GM23338 (cell line): ENCODE results near the gene SCAPER. TPM values are rescaled to one million over a fixed set of nuclear protein-coding genes. Genes with fewer than 3 reads are reported as not detected.

Experiments used
- ATAC-seq: fragments of 200-7000 bp; cut with Tn5 transposase; 3 replicates; pipeline ENCODE4 v1.9.1; 2020
- DNase-seq: peaks from one replicate; pipeline ENCODE4 v3.0.0-alpha.2; 2015; ENCODE audit warnings: low spot score
- H2AFZ ChIP-seq: fragments of 200-600 bp; sonication (generic); 2 replicates; pipeline ENCODE4 v1.8.0; 2016; ENCODE audit warnings: antibody characterized with exemption, mild to moderate bottlenecking, moderate library complexity
- H3F3A ChIP-seq: fragments of 200-600 bp; sonication (generic); replicated peaks from 2 replicates; pipeline ENCODE4 v1.8.0; 2017; ENCODE audit warnings: antibody characterized with exemption, mixed run types, low read depth
- H3K27ac ChIP-seq: fragments of 200-600 bp; sonication (generic); 2 replicates; pipeline ENCODE4 v1.6.1; 2016; ENCODE audit warnings: low read depth
- H3K27me3 ChIP-seq: fragments of 200-600 bp; sonication (generic); 2 replicates; pipeline ENCODE4 v1.8.0; 2016; ENCODE audit warnings: mild to moderate bottlenecking, mixed run types, moderate library complexity; ENCODE audit not compliant: insufficient read depth
- H3K36me3 ChIP-seq: fragments of 200-600 bp; sonication (generic); 2 replicates; pipeline ENCODE4 v1.8.0; 2016; ENCODE audit warnings: mild to moderate bottlenecking; ENCODE audit not compliant: insufficient read depth
- H3K4me1 ChIP-seq: fragments of 200-600 bp; sonication (generic); 2 replicates; pipeline ENCODE4 v1.8.0; 2016; ENCODE audit warnings: mild to moderate bottlenecking, moderate library complexity; ENCODE audit not compliant: insufficient read depth
- H3K4me2 ChIP-seq: fragments of 200-600 bp; sonication (generic); 2 replicates; pipeline ENCODE4 v1.7.1; 2017; ENCODE audit warnings: mixed run types
- H3K4me3 ChIP-seq: fragments of 200-600 bp; sonication (generic); 2 replicates; pipeline ENCODE4 v1.6.1; 2016; ENCODE audit warnings: mixed run types
- H3K79me2 ChIP-seq: fragments of 200-600 bp; sonication (generic); replicated peaks from 2 replicates; pipeline ENCODE4 v1.8.0; 2017; ENCODE audit warnings: mild to moderate bottlenecking; ENCODE audit not compliant: insufficient read depth
- H3K9me2 ChIP-seq: fragments of 200-600 bp; sonication (generic); 2 replicates; pipeline ENCODE4 v1.8.0; 2017; ENCODE audit not compliant: insufficient read depth
- H4K20me1 ChIP-seq: fragments of 200-600 bp; sonication (generic); replicated peaks from 2 replicates; pipeline ENCODE4 v1.8.0; 2017; ENCODE audit warnings: mild to moderate bottlenecking; ENCODE audit not compliant: insufficient read depth
- H3K27ac Mint-ChIP-seq: 2 replicates; pipeline ENCODE4 v1.8.0; 2020; ENCODE audit warnings: inconsistent platforms, mild to moderate bottlenecking, moderate library complexity, mixed read lengths
- H3K27me3 Mint-ChIP-seq: 3 replicates; pipeline ENCODE4 v1.8.0; 2022; ENCODE audit warnings: low read depth, mild to moderate bottlenecking, moderate library complexity, mixed read lengths, inconsistent platforms; ENCODE audit not compliant: insufficient read depth, poor library complexity
- H3K36me3 Mint-ChIP-seq: 3 replicates; pipeline ENCODE4 v1.8.0; 2021; ENCODE audit warnings: low read depth, mild to moderate bottlenecking, inconsistent platforms, moderate library complexity, mixed read lengths
- H3K4me1 Mint-ChIP-seq: 3 replicates; pipeline ENCODE4 v1.8.0; 2020; ENCODE audit warnings: mild to moderate bottlenecking, inconsistent platforms, mixed read lengths
- H3K4me3 Mint-ChIP-seq: 3 replicates; pipeline ENCODE4 v1.8.0; 2021; ENCODE audit warnings: moderate library complexity, mild to moderate bottlenecking, inconsistent platforms, mixed read lengths
- H3K9me3 Mint-ChIP-seq: 3 replicates; pipeline ENCODE4 v1.8.0; 2020; ENCODE audit warnings: moderate library complexity, mild to moderate bottlenecking, inconsistent platforms, mixed read lengths
- CREB1 ChIP-seq: fragments of 250-450 bp; sonication (Bioruptor Pico); IDR thresholded peaks from 2 replicates; pipeline ENCODE4 v1.5.0; 2020; ENCODE audit warnings: low read depth, mild to moderate bottlenecking, moderate library complexity
- EZH2 ChIP-seq: fragments of 200-600 bp; sonication (generic); IDR thresholded peaks from one replicate; pipeline ENCODE4 v1.8.0; 2017; ENCODE audit warnings: antibody characterized with exemption, mild to moderate bottlenecking, low read depth; ENCODE audit not compliant: unreplicated experiment
- EZH2phosphoT487 ChIP-seq: fragments of 200-600 bp; sonication (generic); IDR thresholded peaks from one replicate; pipeline ENCODE4 v1.8.1; 2018; ENCODE audit warnings: antibody characterized with exemption; ENCODE audit not compliant: unreplicated experiment
- JUNB ChIP-seq: IDR thresholded peaks from one replicate; pipeline ENCODE4 v1.6.1; 2016; ENCODE audit warnings: antibody characterized with exemption; ENCODE audit not compliant: unreplicated experiment
- NANOG ChIP-seq: IDR thresholded peaks from 2 replicates; pipeline ENCODE4 v1.6.1; 2016; ENCODE audit warnings: antibody characterized with exemption, borderline replicate concordance
- STAT1 ChIP-seq: IDR thresholded peaks from one replicate; pipeline ENCODE4 v1.6.1; 2016; ENCODE audit warnings: antibody characterized with exemption; ENCODE audit not compliant: unreplicated experiment
- ZNF331 ChIP-seq: fragments of 250-450 bp; sonication (Bioruptor Pico); IDR thresholded peaks from 2 replicates; pipeline ENCODE4 v1.5.0; 2020; ENCODE audit warnings: low read depth, mild to moderate bottlenecking, moderate library complexity
- ZNF462 ChIP-seq: fragments of 250-450 bp; sonication (Bioruptor Pico); IDR thresholded peaks from 2 replicates; pipeline ENCODE4 v1.5.0; 2020; ENCODE audit warnings: mild to moderate bottlenecking, moderate library complexity
- polyA plus RNA-seq: library from polyadenylated mRNA; unstranded; fragments of >200 nt; fragmentation: Nextera tagmentation; extraction: Ambion mirVana; gene quantifications from 2 replicates; pipeline ENCODE4 v1.2.1, GENCODE V29; 2016
- total RNA-seq: library from RNA; depleted of rRNA; stranded (reverse); fragments of >200 nt; shearing (Covaris generic); gene quantifications from 2 replicates; pipeline ENCODE4 v1.2.3, GENCODE V29; 2014

Gene SCAPER
- total and polyA plus RNA-seq, 2 experiments from 2014 or later: 9.1 to 17.6 TPM

- no peak for TF ChIP-seq ZNF462 (CRISPR knock-in tag)
Measured at GRCh38 chr15:76321602-76322001, 583.5 kb downstream of the SCAPER start (continued).

- H3K27ac Mint-ChIP-seq: no peak overlapping the region
- no peaks in the 10 kb centered on the region for H3K36me3 Mint-ChIP-seq
- ATAC-seq (no peak; the same call in 2 of the 3 replicates), DNase-seq (no peak)
- H3K27me3 Mint-ChIP-seq: peaks cover 2% of the 10 kb centered on the region
- Histone ChIP-seq H3K36me3 (no peaks in the 10 kb centered on the region), H3K27me3 (no peaks in the 10 kb centered on the region), H3K4me1 (no peaks in the 10 kb centered on the region), H4K20me1 (no peaks in the 10 kb centered on the region), H3K4me3 (no peak overlapping the region), H3K79me2 (no peaks in the 10 kb centered on the region), H3F3A (no peaks in the 10 kb centered on the region), H3K9me2 (no peaks in the 10 kb centered on the region), H2AFZ (peak overlapping the region; percentile 83; the same call in 1 of the 2 replicates), H3K27ac (no peak overlapping the region), H3K4me2 (no peak overlapping the region)
- TF ChIP-seq EZH2 (no peak), JUNB (no peak), CREB1 (no peak), STAT1 (no peak)
- no peaks in the 10 kb centered on the region for H3K9me3 Mint-ChIP-seq
- H3K4me1 Mint-ChIP-seq: peaks cover 3% of the 10 kb centered on the region; the same call in 2 of the 3 replicates
- no peak overlapping the region for H3K4me3 Mint-ChIP-seq
Measured at GRCh38 chr15:76321171-76321570, 584.0 kb downstream of the SCAPER start.

GRCh38 chr15:76320012-76320411, 585.1 kb downstream of the SCAPER start:
- ATAC-seq: no peak
- Histone ChIP-seq H3K9me2 (no peaks in the 10 kb centered on the region), H3K4me2 (no peak overlapping the region), H3K79me2 (no peaks in the 10 kb centered on the region), H3F3A (no peaks in the 10 kb centered on the region), H3K4me3 (no peak overlapping the region), H3K36me3 (no peaks in the 10 kb centered on the region), H3K27me3 (no peaks in the 10 kb centered on the region), H3K27ac (no peak overlapping the region), H3K4me1 (no peaks in the 10 kb centered on the region), H2AFZ (no peak overlapping the region), H4K20me1 (no peaks in the 10 kb centered on the region)
- no peak overlapping the region for H3K27ac Mint-ChIP-seq
- DNase-seq: no peak
- no peak overlapping the region for H3K4me3 Mint-ChIP-seq
- peaks cover 3% of the 10 kb centered on the region; the same call in 2 of the 3 replicates for H3K4me1 Mint-ChIP-seq
- H3K9me3 Mint-ChIP-seq: no peaks in the 10 kb centered on the region
- no peaks in the 10 kb centered on the region for H3K36me3 Mint-ChIP-seq
- peaks cover 4% of the 10 kb centered on the region for H3K27me3 Mint-ChIP-seq
- TF ChIP-seq EZH2phosphoT487 (no peak), ZNF331 (CRISPR knock-in tag) (no peak), EZH2 (no peak), NANOG (no peak)
